ENCODE results near the gene INSIG2. TPM values are rescaled to one million over a fixed set of nuclear protein-coding genes. Genes with fewer than 3 reads are reported as not detected.

Gene INSIG2
- 7.4 and 8.5 TPM in 2 replicates for total RNA-seq (2014; rRNA removed)
- Bru-seq, nascent RNA: percentile 90 among the genes with signal in this experiment
- BruChase-seq, experiment 1, labeled RNA remaining after a 6-hour chase: percentile 90 among the genes with signal in this experiment
- BruChase-seq, experiment 2, labeled RNA remaining after a 2-hour chase: percentile 90 among the genes with signal in this experiment
- long read RNA-seq, transcript INSIG2-201 (6 exons, 2,590 nt): major isoform, 84 of 117 reads
- long read RNA-seq, transcript INSIG2-202 (5 exons, 574 nt): minor isoform, 11 of 117 reads
- long read RNA-seq, partial matches to known transcripts: 6 of 117 reads
- long read RNA-seq, other reads (novel, unspliced or antisense): 15 of 117 reads

- no peaks in the 10 kb centered on the region for H4K20me1 ChIP-seq (ENCODE audit: low read length)
- DNase-seq: peak; percentile 98
- H3K9ac ChIP-seq (ENCODE audit: low read length): peak within 1 kb of the TSS; percentile 82
- H3K27ac ChIP-seq (ENCODE audit: low read length): peak within 1 kb of the TSS; percentile 57
- peaks cover 43% of the 10 kb centered on the region for H3K4me1 ChIP-seq (ENCODE audit: insufficient read depth, low read length)
- no peaks in the 10 kb centered on the region for H3K9me3 ChIP-seq (ENCODE audit: low read length)
- intact Hi-C loops (cut with micrococcal nuclease): loop anchor here (1.0 to 5.0 kb wide), 2 partner anchors 34 to 97 kb away; no protein-coding TSS in a partner anchor
- H3F3A ChIP-seq (ENCODE audit: low read length, unreplicated experiment): no peaks in the 10 kb centered on the region
- TF ChIP-seq EZH2phosphoT487 (IDR thresholded peaks at IDR 0.05; ENCODE audit: borderline replicate concordance, low read length): no peak
- no peak for TF ChIP-seq CTCF (conservative IDR thresholded peaks at IDR 0.05; ENCODE audit: low read depth, low read length)
- no peak for TF ChIP-seq EZH2 (IDR thresholded peaks at IDR 0.05; ENCODE audit: low read length, unreplicated experiment)
- H3K79me2 ChIP-seq (ENCODE audit: low read length): peaks cover 45% of the 10 kb centered on the region
- peak within 1 kb of the TSS; percentile 94 for H2AFZ ChIP-seq (ENCODE audit: low read length)
- POLR2A ChIA-PET (ENCODE audit: unreplicated experiment): interaction anchor here (0.7 kb wide), 4 partner anchors 9 to 37 kb away, joined by 3 to 8 read pairs (median 6); no protein-coding TSS in a partner anchor
- H3K27me3 ChIP-seq (ENCODE audit: low read length): no peaks in the 10 kb centered on the region
- ATAC-seq: peak; percentile 88
- BruUV-seq (replicated peaks): no TSS peak
- H3K9me2 ChIP-seq (replicated peaks; ENCODE audit: low read length): no peaks in the 10 kb centered on the region
- peak within 1 kb of the TSS; percentile 88 for H3K4me3 ChIP-seq (ENCODE audit: low read length)
- CTCF ChIA-PET: interaction anchor here (0.7 to 1.2 kb wide), 3 partner anchors 38 to 42 kb away, joined by 3 to 14 read pairs (median 6); no protein-coding TSS in a partner anchor
- peak within 1 kb of the TSS; percentile 95 for H3K4me2 ChIP-seq (ENCODE audit: low read length)
- H3K36me3 ChIP-seq (ENCODE audit: low read depth, low read length): no peaks in the 10 kb centered on the region
Observed at GRCh38 chr2:118088051-118089024, at the start of gene INSIG2. Gene INSIG2 (plus strand): TSS chr2:118088471. CDS start chr2:118096557, 8,086 bp downstream.

- no peaks in the 10 kb centered on the region for H3K36me3 ChIP-seq (ENCODE audit: low read depth, low read length)
- ChIA-PET CTCF (no interaction called here), POLR2A (ENCODE audit: unreplicated experiment) (interaction anchor here (0.6 kb wide), 1 partner anchor 9 kb away, joined by 3 read pairs; no protein-coding TSS in a partner anchor)
- no peak overlapping the region for H3K9ac ChIP-seq (ENCODE audit: low read length)
- H3K4me3 ChIP-seq (ENCODE audit: low read length): no peak overlapping the region
- no peaks in the 10 kb centered on the region for H3K9me3 ChIP-seq (ENCODE audit: low read length)
- no peak overlapping the region for H3K4me2 ChIP-seq (ENCODE audit: low read length)
- no peak for ATAC-seq
- no peak for DNase-seq
- no TSS peak for BruUV-seq (replicated peaks)
- H4K20me1 ChIP-seq (ENCODE audit: low read length): no peaks in the 10 kb centered on the region
- H3K9me2 ChIP-seq (replicated peaks; ENCODE audit: low read length): no peaks in the 10 kb centered on the region
- intact Hi-C loops (cut with micrococcal nuclease): no loop called here
- no peak overlapping the region for H3K27ac ChIP-seq (ENCODE audit: low read length)
- H3K79me2 ChIP-seq (ENCODE audit: low read length): no peaks in the 10 kb centered on the region
- H2AFZ ChIP-seq (ENCODE audit: low read length): no peak overlapping the region
- H3F3A ChIP-seq (ENCODE audit: low read length, unreplicated experiment): no peaks in the 10 kb centered on the region
- TF ChIP-seq EZH2phosphoT487 (IDR thresholded peaks at IDR 0.05; ENCODE audit: borderline replicate concordance, low read length) (no peak), EZH2 (IDR thresholded peaks at IDR 0.05; ENCODE audit: low read length, unreplicated experiment) (no peak), CTCF (conservative IDR thresholded peaks at IDR 0.05; ENCODE audit: low read depth, low read length) (no peak)
- no peaks in the 10 kb centered on the region for H3K27me3 ChIP-seq (ENCODE audit: low read length)
- peaks cover 10% of the 10 kb centered on the region for H3K4me1 ChIP-seq (ENCODE audit: insufficient read depth, low read length)
Observed at GRCh38 chr2:118040891-118041290, 47.4 kb upstream of the INSIG2 start.

Measured in PC-3 (cell line).